ENCODE results near the gene NFIC. TPM values are rescaled to one million over a fixed set of nuclear protein-coding genes. Genes with fewer than 3 reads are reported as not detected.

The NFIC gene
- polyA plus RNA-seq, 1 of the 3 experiments (the other 2 are of a cell fraction), result 7.2 TPM

DNA sequence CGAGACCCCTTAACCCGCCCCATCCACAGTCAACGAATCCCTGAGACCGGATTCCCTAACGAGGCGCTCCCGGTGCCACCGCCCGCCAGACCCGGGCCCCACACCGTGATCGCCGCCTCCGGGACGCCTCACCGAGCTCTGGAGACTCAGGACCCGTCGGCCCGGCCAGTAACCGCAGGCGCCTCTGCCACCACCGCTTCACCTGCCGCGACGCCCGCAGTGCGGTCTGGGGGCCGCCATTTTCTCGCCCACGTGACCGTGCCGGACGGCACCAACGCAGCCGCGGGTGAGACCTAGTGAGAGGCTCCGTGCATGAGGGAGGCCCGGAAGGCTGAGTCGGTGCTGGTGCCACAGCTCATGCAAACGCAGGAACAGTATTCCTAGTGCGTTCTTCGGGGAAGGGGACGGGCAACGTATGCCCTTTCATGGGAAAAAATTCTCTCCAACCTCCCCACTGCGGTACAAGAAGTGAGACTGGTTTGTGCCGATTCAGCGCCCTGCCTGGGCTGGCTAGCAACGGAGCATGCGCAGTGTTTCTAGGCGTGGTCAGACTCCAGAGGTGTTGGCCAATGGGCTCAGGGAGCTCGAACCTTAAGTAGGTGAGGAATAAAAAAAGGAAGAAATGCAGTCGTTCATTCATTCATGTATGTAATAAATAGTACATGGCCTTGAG lies 134.2 kb downstream of the NFIC start, which contains the start of gene DOHH (continued):
- TF ChIP-seq ELF1 (IDR thresholded peaks at IDR 0.05), result no peak

DNA sequence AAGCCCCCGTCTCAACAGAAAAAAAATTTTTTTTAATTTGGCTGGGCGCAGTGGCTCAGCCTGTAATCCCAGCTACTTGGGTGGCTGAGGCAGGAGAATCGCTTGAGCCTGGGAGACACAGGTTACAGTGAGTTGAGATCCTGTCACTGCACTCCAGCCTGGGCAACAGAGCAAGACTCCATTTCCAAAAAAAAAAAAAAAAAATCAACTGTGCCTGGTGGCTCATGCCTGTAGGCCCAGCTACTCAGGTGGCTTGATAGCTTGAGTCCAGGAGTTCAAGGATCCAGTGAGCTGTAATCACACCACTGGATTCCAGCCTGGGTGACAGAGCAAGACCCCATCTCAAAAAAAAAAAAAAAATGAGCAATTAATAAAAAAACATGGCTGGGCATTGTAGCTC lies 135.4 kb downstream of the NFIC start:
- CTCF ChIA-PET, result interaction anchor here (1.0 to 4.2 kb wide), 4 partner anchors 12 to 199 kb away, joined by 3 to 22 read pairs (median 4); no protein-coding TSS in a partner anchor
- Histone ChIP-seq H3K36me3 (replicated peaks in 1 of 2; ENCODE audit: control insufficient read depth in 1 of 2, insufficient read depth in 2 of 2, low read length in 1 of 2) (peaks cover 0 to 3% of the 10 kb centered on the region in 2 experiments), H3K27me3 (ENCODE audit: insufficient read depth) (no peaks in the 10 kb centered on the region), H3K9me3 (no peaks in the 10 kb centered on the region), H3K27ac (ENCODE audit: low read depth in 2 of 2, low read length in 1 of 2) (no peak overlapping the region), H3K4me1 (ENCODE audit: control insufficient read depth in 1 of 2, insufficient read depth in 2 of 2, low read depth in 1 of 2, low read length in 1 of 2) (peaks cover 10 to 13% of the 10 kb centered on the region in 2 experiments; a peak in 2 of 4 replicates), H3K4me2 (no peak overlapping the region), H3K9ac (no peak overlapping the region), H3F3A (replicated peaks; ENCODE audit: insufficient read depth) (peaks cover 8% of the 10 kb centered on the region), H2AFZ (ENCODE audit: low read depth) (0 out of 2 replicates have a peak overlapping the region, but pooled peaks have one; percentile 22), H3K4me3 (ENCODE audit: low read depth in 2 of 2, low read length in 1 of 2) (no peak overlapping the region), H3K9me2 (no peaks in the 10 kb centered on the region), H4K20me1 (ENCODE audit: insufficient read depth) (no peaks in the 10 kb centered on the region), H3K79me2 (ENCODE audit: insufficient read depth) (peaks cover 38% of the 10 kb centered on the region)
- POLR2A ChIA-PET, result interaction anchor here (0.6 to 1.4 kb wide), 3 partner anchors 57 to 226 kb away, joined by 3 to 4 read pairs (median 3); no protein-coding TSS in a partner anchor
- no peak for DNase-seq
- WGBS (ENCODE audit: low lambda C conversion rate), result 81% methylated on average over 3 of the region's 3 CpGs
- TF ChIP-seq SMC3 (IDR thresholded peaks at IDR 0.05; ENCODE audit: low read depth, low read length), result no peak
- no peak for TF ChIP-seq TEAD4 (IDR thresholded peaks at IDR 0.05; ENCODE audit: borderline replicate concordance, insufficient read depth)
- TF ChIP-seq GABPA (IDR thresholded peaks at IDR 0.05; ENCODE audit: low read depth), result no peak
- TF ChIP-seq SIN3A (IDR thresholded peaks at IDR 0.05; ENCODE audit: borderline replicate concordance, low read depth, low read length), result no peak
- TF ChIP-seq NFIC (IDR thresholded peaks at IDR 0.05; ENCODE audit: borderline replicate concordance), result no peak

DNA sequence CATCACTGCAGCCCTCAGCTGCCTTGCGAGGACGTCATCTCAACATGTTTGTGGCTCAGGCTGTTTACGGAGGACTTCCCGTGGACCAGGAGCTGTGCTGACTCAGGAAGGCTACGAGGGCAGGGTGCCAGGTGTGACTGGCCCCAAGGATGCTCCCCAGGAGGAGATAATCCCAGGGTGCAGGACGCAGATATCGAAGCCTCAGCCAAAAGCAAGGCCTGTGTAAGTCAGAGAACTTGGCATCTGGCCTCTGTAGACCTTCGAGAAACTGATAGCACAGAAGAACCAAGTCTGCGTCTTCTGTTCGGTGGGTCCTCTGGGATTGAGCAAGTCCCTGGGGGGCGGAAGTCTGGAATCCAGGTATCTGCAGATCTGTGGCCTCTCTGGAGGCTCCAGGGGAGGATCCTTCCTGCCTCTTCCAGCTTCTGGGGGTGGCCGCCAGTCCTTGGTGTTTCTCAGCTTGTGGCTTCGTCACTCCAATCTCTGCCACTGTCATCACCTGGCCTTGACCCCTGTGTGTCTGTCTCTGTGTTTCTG lies 136.7 kb downstream of the NFIC start:
- Histone ChIP-seq H3K27ac (ENCODE audit: low read depth in 2 of 2, low read length in 1 of 2) (no peak overlapping the region), H3K9me2 (no peaks in the 10 kb centered on the region), H3K79me2 (ENCODE audit: insufficient read depth) (peaks cover 43% of the 10 kb centered on the region), H3K4me2 (no peak overlapping the region), H3K4me1 (ENCODE audit: control insufficient read depth in 1 of 2, insufficient read depth in 2 of 2, low read depth in 1 of 2, low read length in 1 of 2) (peaks cover 13 to 19% of the 10 kb centered on the region in 2 experiments; a peak in 2 of 4 replicates), H3K9me3 (no peaks in the 10 kb centered on the region), H3K4me3 (ENCODE audit: low read depth in 2 of 2, low read length in 1 of 2) (no peak overlapping the region), H3F3A (replicated peaks; ENCODE audit: insufficient read depth) (peaks cover 8% of the 10 kb centered on the region), H4K20me1 (ENCODE audit: insufficient read depth) (peaks cover 5% of the 10 kb centered on the region; the same call in 1 of the 2 replicates), H3K27me3 (ENCODE audit: insufficient read depth) (no peaks in the 10 kb centered on the region), H3K36me3 (replicated peaks in 1 of 2; ENCODE audit: control insufficient read depth in 1 of 2, insufficient read depth in 2 of 2, low read length in 1 of 2) (peaks cover 0 to 3% of the 10 kb centered on the region in 2 experiments), H3K9ac (no peak overlapping the region), H2AFZ (ENCODE audit: low read depth) (no peak overlapping the region)
- WGBS (ENCODE audit: low lambda C conversion rate), result 91% methylated on average over 9 of the region's 13 CpGs
- no peak for DNase-seq
- TF ChIP-seq, protein P1, sequence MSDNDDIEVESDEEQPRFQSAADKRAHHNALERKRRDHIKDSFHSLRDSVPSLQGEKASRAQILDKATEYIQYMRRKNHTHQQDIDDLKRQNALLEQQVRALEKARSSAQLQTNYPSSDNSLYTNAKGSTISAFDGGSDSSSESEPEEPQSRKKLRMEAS (IDR thresholded peaks at IDR 0.05; ENCODE audit: low read depth), result no peak
- TF ChIP-seq, protein P2, sequence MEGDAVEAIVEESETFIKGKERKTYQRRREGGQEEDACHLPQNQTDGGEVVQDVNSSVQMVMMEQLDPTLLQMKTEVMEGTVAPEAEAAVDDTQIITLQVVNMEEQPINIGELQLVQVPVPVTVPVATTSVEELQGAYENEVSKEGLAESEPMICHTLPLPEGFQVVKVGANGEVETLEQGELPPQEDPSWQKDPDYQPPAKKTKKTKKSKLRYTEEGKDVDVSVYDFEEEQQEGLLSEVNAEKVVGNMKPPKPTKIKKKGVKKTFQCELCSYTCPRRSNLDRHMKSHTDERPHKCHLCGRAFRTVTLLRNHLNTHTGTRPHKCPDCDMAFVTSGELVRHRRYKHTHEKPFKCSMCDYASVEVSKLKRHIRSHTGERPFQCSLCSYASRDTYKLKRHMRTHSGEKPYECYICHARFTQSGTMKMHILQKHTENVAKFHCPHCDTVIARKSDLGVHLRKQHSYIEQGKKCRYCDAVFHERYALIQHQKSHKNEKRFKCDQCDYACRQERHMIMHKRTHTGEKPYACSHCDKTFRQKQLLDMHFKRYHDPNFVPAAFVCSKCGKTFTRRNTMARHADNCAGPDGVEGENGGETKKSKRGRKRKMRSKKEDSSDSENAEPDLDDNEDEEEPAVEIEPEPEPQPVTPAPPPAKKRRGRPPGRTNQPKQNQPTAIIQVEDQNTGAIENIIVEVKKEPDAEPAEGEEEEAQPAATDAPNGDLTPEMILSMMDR (IDR thresholded peaks at IDR 0.05), result no peak
- no peak for TF ChIP-seq ELF1 (IDR thresholded peaks at IDR 0.05)
- no peak for TF ChIP-seq FOXJ3 (CRISPR knock-in tag; IDR thresholded peaks at IDR 0.05)
- TF ChIP-seq CHD2 (IDR thresholded peaks at IDR 0.05; ENCODE audit: low read length, partially characterized antibody), result no peak
- no peak for TF ChIP-seq RFX5 (IDR thresholded peaks at IDR 0.05; ENCODE audit: low read length)
- no peak for TF ChIP-seq MEF2A (IDR thresholded peaks at IDR 0.05; ENCODE audit: borderline replicate concordance, low read depth)
- TF ChIP-seq, protein P3, sequence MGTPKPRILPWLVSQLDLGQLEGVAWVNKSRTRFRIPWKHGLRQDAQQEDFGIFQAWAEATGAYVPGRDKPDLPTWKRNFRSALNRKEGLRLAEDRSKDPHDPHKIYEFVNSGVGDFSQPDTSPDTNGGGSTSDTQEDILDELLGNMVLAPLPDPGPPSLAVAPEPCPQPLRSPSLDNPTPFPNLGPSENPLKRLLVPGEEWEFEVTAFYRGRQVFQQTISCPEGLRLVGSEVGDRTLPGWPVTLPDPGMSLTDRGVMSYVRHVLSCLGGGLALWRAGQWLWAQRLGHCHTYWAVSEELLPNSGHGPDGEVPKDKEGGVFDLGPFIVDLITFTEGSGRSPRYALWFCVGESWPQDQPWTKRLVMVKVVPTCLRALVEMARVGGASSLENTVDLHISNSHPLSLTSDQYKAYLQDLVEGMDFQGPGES (IDR thresholded peaks at IDR 0.05; ENCODE audit: low read depth, low read length), result no peak
- TF ChIP-seq, protein P4, sequence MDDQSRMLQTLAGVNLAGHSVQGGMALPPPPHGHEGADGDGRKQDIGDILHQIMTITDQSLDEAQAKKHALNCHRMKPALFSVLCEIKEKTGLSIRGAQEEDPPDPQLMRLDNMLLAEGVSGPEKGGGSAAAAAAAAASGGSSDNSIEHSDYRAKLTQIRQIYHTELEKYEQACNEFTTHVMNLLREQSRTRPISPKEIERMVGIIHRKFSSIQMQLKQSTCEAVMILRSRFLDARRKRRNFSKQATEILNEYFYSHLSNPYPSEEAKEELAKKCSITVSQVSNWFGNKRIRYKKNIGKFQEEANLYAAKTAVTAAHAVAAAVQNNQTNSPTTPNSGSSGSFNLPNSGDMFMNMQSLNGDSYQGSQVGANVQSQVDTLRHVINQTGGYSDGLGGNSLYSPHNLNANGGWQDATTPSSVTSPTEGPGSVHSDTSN (IDR thresholded peaks at IDR 0.05), result no peak
- no peak for TF ChIP-seq SIN3A (IDR thresholded peaks at IDR 0.05; ENCODE audit: borderline replicate concordance, low read depth, low read length)
- TF ChIP-seq, protein P5, sequence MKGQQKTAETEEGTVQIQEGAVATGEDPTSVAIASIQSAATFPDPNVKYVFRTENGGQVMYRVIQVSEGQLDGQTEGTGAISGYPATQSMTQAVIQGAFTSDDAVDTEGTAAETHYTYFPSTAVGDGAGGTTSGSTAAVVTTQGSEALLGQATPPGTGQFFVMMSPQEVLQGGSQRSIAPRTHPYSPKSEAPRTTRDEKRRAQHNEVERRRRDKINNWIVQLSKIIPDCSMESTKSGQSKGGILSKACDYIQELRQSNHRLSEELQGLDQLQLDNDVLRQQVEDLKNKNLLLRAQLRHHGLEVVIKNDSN (IDR thresholded peaks at IDR 0.05; ENCODE audit: borderline replicate concordance, low read depth), result no peak
- no peak for TF ChIP-seq NRF1 (IDR thresholded peaks at IDR 0.05; ENCODE audit: low read depth, low read length)
- no peak for TF ChIP-seq POLR2AphosphoS5 (IDR thresholded peaks at IDR 0.05; ENCODE audit: low read depth, low read length)
- CTCF ChIA-PET, result interaction anchor here (0.6 kb wide), 1 partner anchor 9 kb away, joined by 3 read pairs; no protein-coding TSS in a partner anchor
- POLR2A ChIA-PET, result no interaction called here

Measured in SK-N-SH (cell line).